Upper lobe of left lung (tissue), 6 donors: Measurements from ENCODE around the gene PFDN6. TPM values are rescaled to one million over a fixed set of nuclear protein-coding genes. Genes with fewer than 3 reads are reported as not detected.

ENCODE experiments used
- ATAC-seq, 2 donors: fragments of 200-7000 bp; cut with Tn5 transposase; one replicate each; pipeline ENCODE4 v1.9.1; 2022; ENCODE audit warnings: mild to moderate bottlenecking in 2 of 2, moderate library complexity in 2 of 2; ENCODE audit not compliant: low FRiP score in 2 of 2
- DNase-seq, 2 donors: peaks; one replicate each; pipeline ENCODE4 v3.0.0-alpha.2; 2019 to 2020
- H3K27ac ChIP-seq, 4 donors: fragments of 200-600 bp; sonication (generic); one replicate each; pipeline ENCODE4 v1.5.1; 2016 to 2019
- H3K27me3 ChIP-seq, 4 donors: fragments of 200-600 bp; sonication (generic); one replicate each; pipeline ENCODE4 v1.5.1; 2017 to 2019
- H3K36me3 ChIP-seq, 4 donors: fragments of 200-600 bp; sonication (generic); one replicate each; pipeline ENCODE4 v1.5.1; 2016 to 2019
- H3K4me1 ChIP-seq, 4 donors: fragments of 200-600 bp; sonication (generic); one replicate each; pipeline ENCODE4 v1.5.1; 2018 to 2019
- H3K4me3 ChIP-seq, 4 donors: fragments of 200-600 bp; sonication (generic); one replicate each; pipeline ENCODE4 v1.5.1; 2017 to 2019; ENCODE audit warnings: mild to moderate bottlenecking in 2 of 4, moderate library complexity in 1 of 4
- H3K9me3 ChIP-seq, 4 donors: fragments of 200-600 bp; sonication (generic); one replicate each; pipeline ENCODE4 v1.5.1; 2018 to 2019
- CTCF ChIP-seq, 6 experiments: fragments of 450-650 bp in 4 of 6; fragments of 200-600 bp in 2 of 6; sonication (generic) in 2 of 6; IDR thresholded peaks; one replicate each; pipeline ENCODE4 v1.5.1; 2016 to 2019; ENCODE audit warnings: antibody characterized with exemption in 6 of 6
- EP300 ChIP-seq, 4 donors: sonication (generic); formaldehyde crosslinking; IDR thresholded peaks; one replicate each; pipeline ENCODE4 v1.5.1; 2017; ENCODE audit warnings: antibody characterized with exemption in 4 of 4, control low read depth in 2 of 4
- POLR2A ChIP-seq, 4 donors: fragments of 450-650 bp; IDR thresholded peaks; one replicate each; pipeline ENCODE4 v1.5.1; 2016 to 2017; ENCODE audit warnings: antibody characterized with exemption in 4 of 4, mild to moderate bottlenecking in 2 of 4
- POLR2AphosphoS5 ChIP-seq, 2 donors: sonication (generic); formaldehyde crosslinking; IDR thresholded peaks; one replicate each; pipeline ENCODE4 v1.5.1; 2017; ENCODE audit warnings: antibody characterized with exemption in 2 of 2
- WGBS, 2 donors: methylation state at CpG; one replicate each; pipeline ENCODE4 v1.1.5; 2017 to 2018; 5-methylcytosine and 5-hydroxymethylcytosine counted together
- total RNA-seq, 6 donors: library from RNA; depleted of rRNA in 4 of 6; stranded (reverse); fragments of >200 nt in 4 of 6; gene quantifications; one replicate each; pipeline versions ENCODE4 v1.1.0 to v1.2.1, GENCODE V29; 2016 to 2021
- donor health status: DM: no; HTN: no; CAD: no; lungs with moderate emphysema.
- donor health status: DM: no; HTN: yes; CAD: no; lungs with severe emphysema.

Gene PFDN6
- total RNA-seq, 6 donors from 2014 or later, result 13.8 to 42.9 (median 30.7) TPM

- TF ChIP-seq POLR2AphosphoS5 (IDR thresholded peaks at IDR 0.05) (no peak), EP300 (IDR thresholded peaks at IDR 0.05) (no peak), POLR2A (IDR thresholded peaks at IDR 0.05) (no peak), CTCF (IDR thresholded peaks at IDR 0.05) (no peak)
- H3K27me3 ChIP-seq, result no peaks in the 10 kb centered on the region
- peak overlapping the region in 3 of 4 donors; percentile 50 to 64 (median 58) for H3K4me3 ChIP-seq
- H3K4me1 ChIP-seq, result peaks cover 51 to 71% (median 63%) of the 10 kb centered on the region in 4 donors
- no peak for DNase-seq
- H3K36me3 ChIP-seq, result peaks cover 7 to 39% (median 33%) of the 10 kb centered on the region in 4 donors
- ATAC-seq, result no peak
- H3K27ac ChIP-seq, result peak overlapping the region; percentile 80 to 98 (median 88)
- 67 to 70% methylated on average over 8 of the region's 8 CpGs for WGBS, 2 donors
- H3K9me3 ChIP-seq, result no peaks in the 10 kb centered on the region
Observed at GRCh38 chr6:33318426-33319073, 29.1 kb downstream of the PFDN6 start.

GRCh38 chr6:33319939-33320314 is 30.5 kb downstream of the PFDN6 start:
- peaks cover 54 to 70% (median 65%) of the 10 kb centered on the region in 4 donors for H3K4me1 ChIP-seq
- 94 to 96% methylated on average over 3 of the region's 3 CpGs for WGBS, 2 donors
- TF ChIP-seq POLR2A (IDR thresholded peaks at IDR 0.05) (no peak), POLR2AphosphoS5 (IDR thresholded peaks at IDR 0.05) (no peak), CTCF (IDR thresholded peaks at IDR 0.05) (no peak), EP300 (IDR thresholded peaks at IDR 0.05) (no peak)
- no peak overlapping the region for H3K4me3 ChIP-seq
- H3K27ac ChIP-seq, result peak overlapping the region in 1 of 4 donors; percentile 52
- no peak for ATAC-seq
- H3K36me3 ChIP-seq, result peaks cover 7 to 39% (median 33%) of the 10 kb centered on the region in 4 donors
- DNase-seq, result no peak
- no peaks in the 10 kb centered on the region for H3K9me3 ChIP-seq
- no peaks in the 10 kb centered on the region for H3K27me3 ChIP-seq

GRCh38 chr6:33320315-33321181 is 31.1 kb downstream of the PFDN6 start:
- TF ChIP-seq POLR2A (IDR thresholded peaks at IDR 0.05) (no peak), EP300 (IDR thresholded peaks at IDR 0.05) (no peak)
- H3K36me3 ChIP-seq, result peaks cover 7 to 39% (median 33%) of the 10 kb centered on the region in 4 donors
- H3K27ac ChIP-seq, result peak overlapping the region in 2 of 4 donors; percentile 4 to 52
- WGBS, 2 donors, result 75 to 76% methylated on average over 26 to 31 of the region's 32 CpGs
- no peak overlapping the region for H3K4me3 ChIP-seq
- H3K9me3 ChIP-seq, result no peaks in the 10 kb centered on the region
- H3K4me1 ChIP-seq, result peaks cover 48 to 63% (median 59%) of the 10 kb centered on the region in 4 donors
- no peak for ATAC-seq
- no peak for DNase-seq
- H3K27me3 ChIP-seq, result no peaks in the 10 kb centered on the region

- ATAC-seq (no peak), DNase-seq (no peak)
- no peak for TF ChIP-seq POLR2A (IDR thresholded peaks at IDR 0.05)
- TF ChIP-seq POLR2AphosphoS5 (IDR thresholded peaks at IDR 0.05), result no peak
- no peak for TF ChIP-seq CTCF (IDR thresholded peaks at IDR 0.05)
- no peak for TF ChIP-seq EP300 (IDR thresholded peaks at IDR 0.05)
- H3K4me3 ChIP-seq, result peak overlapping the region in 1 of 4 donors; percentile 89
- H3K36me3 ChIP-seq, result peaks cover 7 to 34% (median 31%) of the 10 kb centered on the region in 4 donors
- H3K4me1 ChIP-seq, result peaks cover 48 to 58% (median 56%) of the 10 kb centered on the region in 4 donors
- no peaks in the 10 kb centered on the region for H3K27me3 ChIP-seq
- 68 to 76% methylated on average over 8 to 9 of the region's 9 CpGs for WGBS, 2 donors
- peak overlapping the region in 2 of 4 donors; percentile 95 to 97 for H3K27ac ChIP-seq
- no peaks in the 10 kb centered on the region for H3K9me3 ChIP-seq
Observed at GRCh38 chr6:33321227-33321626, 31.8 kb downstream of the PFDN6 start.

GRCh38 chr6:33323623-33323948 is 34.2 kb downstream of the PFDN6 start:
- H3K9me3 ChIP-seq, result no peaks in the 10 kb centered on the region
- peak overlapping the region; percentile 44 to 89 (median 87) for H3K4me3 ChIP-seq
- TF ChIP-seq POLR2A (IDR thresholded peaks at IDR 0.05), result no peak
- TF ChIP-seq CTCF (IDR thresholded peaks at IDR 0.05), result no peak
- TF ChIP-seq EP300 (IDR thresholded peaks at IDR 0.05), result no peak
- TF ChIP-seq POLR2AphosphoS5 (IDR thresholded peaks at IDR 0.05), result no peak
- DNase-seq (no peak), ATAC-seq (no peak)
- H3K4me1 ChIP-seq, result peaks cover 36 to 43% (median 40%) of the 10 kb centered on the region in 4 donors
- H3K27ac ChIP-seq, result peak overlapping the region; percentile 85 to 97 (median 94)
- peaks cover 7 to 30% (median 28%) of the 10 kb centered on the region in 4 donors for H3K36me3 ChIP-seq
- H3K27me3 ChIP-seq, result no peaks in the 10 kb centered on the region
- WGBS, 2 donors, result 1 to 4% methylated on average over 12 of the region's 12 CpGs
